SK-N-SH (cell line): ENCODE data around the gene MUC2. TPM values are rescaled to one million over a fixed set of nuclear protein-coding genes. Genes with fewer than 3 reads are reported as not detected.

ENCODE experiments used
- CTCF ChIA-PET: fragments of 300-600, 350-600 bp; formaldehyde crosslinking; extraction: SDS; loops from one replicate; lab custom pipeline; 2021; lab: Yijun Ruan, JAX
- POLR2A ChIA-PET: fragments of 350-600 bp; sonication (Branson Sonifier 250); formaldehyde crosslinking; extraction: SDS; loops from one replicate; lab custom pipeline; 2020; ENCODE audit warnings: antibody characterized with exemption, inconsistent platforms; lab: Yijun Ruan, JAX
- DNase-seq: peaks from one replicate; pipeline ENCODE4 v3.0.0; 2012
- H2AFZ ChIP-seq: fragments of 200-600 bp; sonication (generic); 2 replicates; pipeline ENCODE4 v1.8.1; 2016; ENCODE audit warnings: antibody characterized with exemption, mild to moderate bottlenecking, low read depth
- H3F3A ChIP-seq: fragments of 200-600 bp; sonication (generic); replicated peaks from 2 replicates; pipeline ENCODE3; 2016; ENCODE audit warnings: antibody characterized with exemption, mild to moderate bottlenecking; ENCODE audit not compliant: insufficient read depth
- H3K27ac ChIP-seq, 2 experiments: fragments of 200-500 bp in 1 of 2; fragments of 200-600 bp in 1 of 2; sonication (Bioruptor generic) in 1 of 2; sonication (generic), shearing (Covaris generic) in 1 of 2; 2 replicates each; pipeline versions ENCODE4 v1.5.1 to v1.6.1; 2014 to 2016; ENCODE audit warnings: low read depth in 2 of 2, inconsistent platforms in 1 of 2, low read length in 1 of 2, mild to moderate bottlenecking in 1 of 2, mixed read lengths in 1 of 2
- H3K27me3 ChIP-seq: fragments of 200-600 bp; sonication (generic), shearing (Covaris generic); 2 replicates; pipeline ENCODE4 v1.6.1; 2016; ENCODE audit warnings: mixed run types; ENCODE audit not compliant: insufficient read depth
- H3K36me3 ChIP-seq, 2 experiments: fragments of 200-500 bp in 1 of 2; fragments of 200-600 bp in 1 of 2; sonication (Bioruptor generic) in 1 of 2; sonication (generic) in 1 of 2; replicated peaks in 1 of 2; 2 replicates each; pipeline versions ENCODE3 to v1.5.1; 2014 to 2016; ENCODE audit warnings: low read length in 1 of 2, mild to moderate bottlenecking in 1 of 2; ENCODE audit not compliant: insufficient read depth in 2 of 2, control insufficient read depth in 1 of 2
- H3K4me1 ChIP-seq, 2 experiments: fragments of 200-500 bp in 1 of 2; fragments of 200-600 bp in 1 of 2; sonication (Bioruptor generic) in 1 of 2; sonication (generic), shearing (Covaris generic) in 1 of 2; 2 replicates each; pipeline versions ENCODE4 v1.5.1 to v1.6.1; 2014 to 2016; ENCODE audit warnings: low read depth in 1 of 2, low read length in 1 of 2, mixed run types in 1 of 2; ENCODE audit not compliant: insufficient read depth in 2 of 2, control insufficient read depth in 1 of 2
- H3K4me2 ChIP-seq: fragments of 200-600 bp; sonication (generic), shearing (Covaris generic); 2 replicates; pipeline ENCODE4 v1.6.1; 2017; ENCODE audit warnings: mixed run types
- H3K4me3 ChIP-seq, 2 experiments: fragments of 200-500 bp in 1 of 2; fragments of 200-600 bp in 1 of 2; sonication (Bioruptor generic) in 1 of 2; sonication (generic), shearing (Covaris generic) in 1 of 2; 2 replicates each; pipeline versions ENCODE4 v1.5.1 to v1.8.1; 2014 to 2016; ENCODE audit warnings: low read depth in 2 of 2, inconsistent platforms in 1 of 2, low read length in 1 of 2, mild to moderate bottlenecking in 1 of 2, mixed read lengths in 1 of 2, moderate library complexity in 1 of 2
- H3K79me2 ChIP-seq: fragments of 200-600 bp; sonication (generic); 2 replicates; pipeline ENCODE4 v1.8.1; 2017; ENCODE audit warnings: mild to moderate bottlenecking; ENCODE audit not compliant: insufficient read depth
- H3K9ac ChIP-seq: fragments of 200-600 bp; sonication (generic); 2 replicates; pipeline ENCODE4 v1.6.1; 2017; ENCODE audit warnings: mixed run types
- H3K9me2 ChIP-seq: fragments of 200-600 bp; sonication (generic); 2 replicates; pipeline ENCODE4 v1.6.1; 2017; ENCODE audit warnings: mixed run types
- H3K9me3 ChIP-seq: fragments of 200-600 bp; sonication (generic); 2 replicates; pipeline ENCODE4 v1.6.1; 2017; ENCODE audit warnings: mixed run types, mild to moderate bottlenecking, moderate library complexity
- H4K20me1 ChIP-seq: fragments of 200-600 bp; sonication (generic); 2 replicates; pipeline ENCODE4 v1.6.1; 2017; ENCODE audit warnings: mild to moderate bottlenecking, mixed run types; ENCODE audit not compliant: insufficient read depth
- FOSL2 ChIP-seq: IDR thresholded peaks from 2 replicates; pipeline ENCODE4 v1.4.0; 2012; ENCODE audit warnings: low read depth, mild to moderate bottlenecking, moderate library complexity, borderline replicate concordance
- GABPA ChIP-seq: IDR thresholded peaks from 2 replicates; pipeline ENCODE4 v1.4.0; 2012; ENCODE audit warnings: low read depth, mild to moderate bottlenecking
- GATA2 ChIP-seq: sonication (generic); formaldehyde crosslinking; IDR thresholded peaks from 2 replicates; pipeline ENCODE4 v1.5.0; 2020; ENCODE audit warnings: mild to moderate bottlenecking, missing genetic modification reagents
- MEF2A ChIP-seq: IDR thresholded peaks from 2 replicates; pipeline ENCODE4 v1.4.0; 2012; ENCODE audit warnings: low read depth, borderline replicate concordance
- MXI1 ChIP-seq: IDR thresholded peaks from 2 replicates; pipeline ENCODE4 v1.6.1; 2012; ENCODE audit warnings: mild to moderate bottlenecking, low read depth, low read length, improper control_type of control experiment
- NFIC ChIP-seq: IDR thresholded peaks from 2 replicates; pipeline ENCODE4 v1.4.0; 2012; ENCODE audit warnings: borderline replicate concordance
- POLR2AphosphoS5 ChIP-seq: IDR thresholded peaks from 2 replicates; pipeline ENCODE4 v1.6.1; 2012; ENCODE audit warnings: low read depth, low read length
- TAF1 ChIP-seq: IDR thresholded peaks from 2 replicates; pipeline ENCODE4 v1.6.1; 2012; ENCODE audit warnings: low read depth, mild to moderate bottlenecking, low read length, moderate library complexity, borderline replicate concordance
- YY1 ChIP-seq: IDR thresholded peaks from 2 replicates; pipeline ENCODE4 v1.4.0; 2012; ENCODE audit warnings: low read depth, mild to moderate bottlenecking
- WGBS: methylation state at CpG from one replicate; pipeline ENCODE4 v1.1.6; 2017; ENCODE audit warnings: low lambda C conversion rate; 5-methylcytosine and 5-hydroxymethylcytosine counted together
- polyA plus RNA-seq, 3 experiments: library from polyadenylated mRNA; depleted of rRNA; stranded (reverse); fragments of >200 nt; gene quantifications; 2 replicates each; pipeline ENCODE4 v1.2.3, GENCODE V29; 2012
- TF ChIP-seq, protein P1 (sequence below): fragments of 200-600 bp; sonication (generic); IDR thresholded peaks from 2 replicates; pipeline ENCODE4 v1.6.1; 2017; ENCODE audit warnings: antibody characterized with exemption, mild to moderate bottlenecking, moderate library complexity
- TF ChIP-seq, protein P2 (sequence below): fragments of 150-350 bp; IDR thresholded peaks from 2 replicates; pipeline ENCODE4 v1.6.1; 2017; ENCODE audit warnings: antibody characterized with exemption, low read length, low read depth, borderline replicate concordance
- TF ChIP-seq, protein P3 (sequence below): fragments of 150-350 bp; IDR thresholded peaks from 2 replicates; pipeline ENCODE4 v1.6.1; 2016; ENCODE audit warnings: mild to moderate bottlenecking, low read depth, low read length
- TF ChIP-seq, protein P4 (sequence below): IDR thresholded peaks from 2 replicates; pipeline ENCODE4; 2012
- TF ChIP-seq, protein P5 (sequence below): IDR thresholded peaks from 2 replicates; pipeline ENCODE4 v1.6.1; 2012; ENCODE audit warnings: mild to moderate bottlenecking, low read depth, low read length, moderate library complexity

MUC2 gene
- polyA plus RNA-seq, 1 of the 3 experiments (the other 2 are of a cell fraction), result not detected

DNA sequence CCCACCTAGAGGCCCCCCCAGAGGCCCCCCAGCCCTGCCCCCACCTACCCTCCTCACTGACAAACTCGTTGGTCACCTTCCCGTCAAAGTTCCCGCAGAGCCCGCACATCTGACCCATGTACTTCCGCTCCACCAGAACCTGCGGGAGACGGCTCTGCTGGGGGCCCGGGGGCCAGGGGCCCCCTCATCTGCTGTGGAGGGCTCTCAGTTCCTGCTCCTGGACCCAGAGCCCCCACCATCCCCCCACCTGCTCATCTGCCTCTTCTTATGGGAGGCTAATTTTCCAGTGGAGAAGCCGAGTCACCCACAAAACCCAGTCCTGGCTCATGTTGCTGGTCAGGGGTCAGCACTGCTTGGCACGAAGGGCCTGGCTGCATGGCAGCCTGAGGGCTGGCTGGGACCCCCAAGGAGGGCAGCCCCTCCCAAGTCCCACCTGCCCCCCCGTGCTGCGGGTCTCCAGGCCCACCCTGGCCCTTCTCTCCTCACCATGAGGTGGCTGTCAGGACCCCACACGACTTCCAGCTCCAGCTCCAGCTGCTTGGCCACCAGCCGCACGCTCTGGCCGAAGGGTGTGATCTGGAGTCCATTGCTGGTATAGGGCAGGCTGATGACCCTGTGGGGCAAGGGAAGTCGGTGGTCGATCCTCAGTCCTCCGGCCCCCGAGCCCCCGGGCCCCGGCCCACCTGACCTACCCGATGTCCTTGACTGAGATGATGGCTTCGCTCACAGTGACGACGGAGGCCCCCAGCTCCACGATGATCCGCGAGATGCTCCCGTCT, 43.4 kb upstream of the MUC2 start:
- H3K9me3 ChIP-seq, result no peaks in the 10 kb centered on the region
- no peaks in the 10 kb centered on the region for H3K79me2 ChIP-seq
- no peak overlapping the region for H3K27ac ChIP-seq
- TF ChIP-seq YY1 (no peak), FOSL2 (no peak), NFIC (no peak), GATA2 (CRISPR knock-in tag) (no peak), MXI1 (no peak), MEF2A (no peak), TAF1 (no peak), GABPA (no peak), POLR2AphosphoS5 (no peak)
- TF ChIP-seq, protein P1, sequence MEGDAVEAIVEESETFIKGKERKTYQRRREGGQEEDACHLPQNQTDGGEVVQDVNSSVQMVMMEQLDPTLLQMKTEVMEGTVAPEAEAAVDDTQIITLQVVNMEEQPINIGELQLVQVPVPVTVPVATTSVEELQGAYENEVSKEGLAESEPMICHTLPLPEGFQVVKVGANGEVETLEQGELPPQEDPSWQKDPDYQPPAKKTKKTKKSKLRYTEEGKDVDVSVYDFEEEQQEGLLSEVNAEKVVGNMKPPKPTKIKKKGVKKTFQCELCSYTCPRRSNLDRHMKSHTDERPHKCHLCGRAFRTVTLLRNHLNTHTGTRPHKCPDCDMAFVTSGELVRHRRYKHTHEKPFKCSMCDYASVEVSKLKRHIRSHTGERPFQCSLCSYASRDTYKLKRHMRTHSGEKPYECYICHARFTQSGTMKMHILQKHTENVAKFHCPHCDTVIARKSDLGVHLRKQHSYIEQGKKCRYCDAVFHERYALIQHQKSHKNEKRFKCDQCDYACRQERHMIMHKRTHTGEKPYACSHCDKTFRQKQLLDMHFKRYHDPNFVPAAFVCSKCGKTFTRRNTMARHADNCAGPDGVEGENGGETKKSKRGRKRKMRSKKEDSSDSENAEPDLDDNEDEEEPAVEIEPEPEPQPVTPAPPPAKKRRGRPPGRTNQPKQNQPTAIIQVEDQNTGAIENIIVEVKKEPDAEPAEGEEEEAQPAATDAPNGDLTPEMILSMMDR, result no peak
- TF ChIP-seq, protein P2, sequence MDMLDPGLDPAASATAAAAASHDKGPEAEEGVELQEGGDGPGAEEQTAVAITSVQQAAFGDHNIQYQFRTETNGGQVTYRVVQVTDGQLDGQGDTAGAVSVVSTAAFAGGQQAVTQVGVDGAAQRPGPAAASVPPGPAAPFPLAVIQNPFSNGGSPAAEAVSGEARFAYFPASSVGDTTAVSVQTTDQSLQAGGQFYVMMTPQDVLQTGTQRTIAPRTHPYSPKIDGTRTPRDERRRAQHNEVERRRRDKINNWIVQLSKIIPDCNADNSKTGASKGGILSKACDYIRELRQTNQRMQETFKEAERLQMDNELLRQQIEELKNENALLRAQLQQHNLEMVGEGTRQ, result no peak
- TF ChIP-seq, protein P3, sequence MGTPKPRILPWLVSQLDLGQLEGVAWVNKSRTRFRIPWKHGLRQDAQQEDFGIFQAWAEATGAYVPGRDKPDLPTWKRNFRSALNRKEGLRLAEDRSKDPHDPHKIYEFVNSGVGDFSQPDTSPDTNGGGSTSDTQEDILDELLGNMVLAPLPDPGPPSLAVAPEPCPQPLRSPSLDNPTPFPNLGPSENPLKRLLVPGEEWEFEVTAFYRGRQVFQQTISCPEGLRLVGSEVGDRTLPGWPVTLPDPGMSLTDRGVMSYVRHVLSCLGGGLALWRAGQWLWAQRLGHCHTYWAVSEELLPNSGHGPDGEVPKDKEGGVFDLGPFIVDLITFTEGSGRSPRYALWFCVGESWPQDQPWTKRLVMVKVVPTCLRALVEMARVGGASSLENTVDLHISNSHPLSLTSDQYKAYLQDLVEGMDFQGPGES, result no peak
- TF ChIP-seq, all 33 proteins: peak for 0
- H2AFZ ChIP-seq, result no peak overlapping the region
- no peaks in the 10 kb centered on the region for H3F3A ChIP-seq
- no peaks in the 10 kb centered on the region for H4K20me1 ChIP-seq
- DNase-seq, result no peak
- H3K4me3 ChIP-seq, result no peak overlapping the region
- POLR2A ChIA-PET, result no interaction called here
- WGBS, result 84% methylated on average over 22 of the region's 30 CpGs
- H3K9me2 ChIP-seq, result no peaks in the 10 kb centered on the region
- no peak overlapping the region for H3K4me2 ChIP-seq
- no peaks in the 10 kb centered on the region for H3K4me1 ChIP-seq
- no peak overlapping the region for H3K9ac ChIP-seq
- no peaks in the 10 kb centered on the region for H3K27me3 ChIP-seq
- no peaks in the 10 kb centered on the region for H3K36me3 ChIP-seq
- CTCF ChIA-PET, result no interaction called here

DNA sequence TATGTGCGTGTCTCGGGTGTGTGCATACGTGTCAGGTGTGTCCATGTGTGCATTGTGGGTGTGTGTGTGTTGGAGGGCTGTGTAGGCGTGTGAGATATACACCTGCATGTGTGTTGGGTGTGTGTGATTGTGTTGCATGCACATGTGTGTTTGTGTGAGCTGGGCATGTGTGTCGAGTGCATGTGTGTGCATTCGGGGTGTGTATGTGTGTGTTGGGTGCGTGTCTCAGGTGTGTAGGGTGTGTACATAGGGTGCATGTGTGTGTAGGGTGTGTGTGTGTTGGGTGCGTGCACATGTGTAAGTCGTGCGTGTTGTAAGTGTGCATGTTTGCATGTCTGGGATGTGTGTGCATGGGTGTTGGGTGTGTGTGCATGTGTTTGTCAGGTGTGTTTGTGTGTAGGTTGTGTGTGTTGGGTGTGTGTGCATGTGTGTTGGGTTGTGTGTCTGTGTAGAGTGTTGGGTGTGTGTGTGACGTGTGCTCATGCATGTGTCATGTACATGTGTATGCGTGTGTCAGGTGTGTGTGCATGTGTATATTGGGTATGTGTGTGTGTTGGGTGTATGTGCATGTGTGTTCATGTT, 42.3 kb upstream of the MUC2 start:
- no peak for DNase-seq
- H3K36me3 ChIP-seq, result no peaks in the 10 kb centered on the region
- H3K9ac ChIP-seq, result no peak overlapping the region
- CTCF ChIA-PET, result no interaction called here
- H2AFZ ChIP-seq, result no peak overlapping the region
- no peaks in the 10 kb centered on the region for H3K79me2 ChIP-seq
- H3K4me1 ChIP-seq, result no peaks in the 10 kb centered on the region
- H3F3A ChIP-seq, result no peaks in the 10 kb centered on the region
- no peak overlapping the region for H3K4me3 ChIP-seq
- no peaks in the 10 kb centered on the region for H3K9me3 ChIP-seq
- no peaks in the 10 kb centered on the region for H4K20me1 ChIP-seq
- 82% methylated on average over 12 of the region's 12 CpGs for WGBS
- H3K27ac ChIP-seq, result no peak overlapping the region
- no peak overlapping the region for H3K4me2 ChIP-seq
- POLR2A ChIA-PET, result no interaction called here
- H3K27me3 ChIP-seq, result no peaks in the 10 kb centered on the region
- no peaks in the 10 kb centered on the region for H3K9me2 ChIP-seq
- no peak for TF ChIP-seq MEF2A
- TF ChIP-seq, protein P4, sequence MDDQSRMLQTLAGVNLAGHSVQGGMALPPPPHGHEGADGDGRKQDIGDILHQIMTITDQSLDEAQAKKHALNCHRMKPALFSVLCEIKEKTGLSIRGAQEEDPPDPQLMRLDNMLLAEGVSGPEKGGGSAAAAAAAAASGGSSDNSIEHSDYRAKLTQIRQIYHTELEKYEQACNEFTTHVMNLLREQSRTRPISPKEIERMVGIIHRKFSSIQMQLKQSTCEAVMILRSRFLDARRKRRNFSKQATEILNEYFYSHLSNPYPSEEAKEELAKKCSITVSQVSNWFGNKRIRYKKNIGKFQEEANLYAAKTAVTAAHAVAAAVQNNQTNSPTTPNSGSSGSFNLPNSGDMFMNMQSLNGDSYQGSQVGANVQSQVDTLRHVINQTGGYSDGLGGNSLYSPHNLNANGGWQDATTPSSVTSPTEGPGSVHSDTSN, result no peak
- TF ChIP-seq TAF1, result no peak
- TF ChIP-seq, protein P5, sequence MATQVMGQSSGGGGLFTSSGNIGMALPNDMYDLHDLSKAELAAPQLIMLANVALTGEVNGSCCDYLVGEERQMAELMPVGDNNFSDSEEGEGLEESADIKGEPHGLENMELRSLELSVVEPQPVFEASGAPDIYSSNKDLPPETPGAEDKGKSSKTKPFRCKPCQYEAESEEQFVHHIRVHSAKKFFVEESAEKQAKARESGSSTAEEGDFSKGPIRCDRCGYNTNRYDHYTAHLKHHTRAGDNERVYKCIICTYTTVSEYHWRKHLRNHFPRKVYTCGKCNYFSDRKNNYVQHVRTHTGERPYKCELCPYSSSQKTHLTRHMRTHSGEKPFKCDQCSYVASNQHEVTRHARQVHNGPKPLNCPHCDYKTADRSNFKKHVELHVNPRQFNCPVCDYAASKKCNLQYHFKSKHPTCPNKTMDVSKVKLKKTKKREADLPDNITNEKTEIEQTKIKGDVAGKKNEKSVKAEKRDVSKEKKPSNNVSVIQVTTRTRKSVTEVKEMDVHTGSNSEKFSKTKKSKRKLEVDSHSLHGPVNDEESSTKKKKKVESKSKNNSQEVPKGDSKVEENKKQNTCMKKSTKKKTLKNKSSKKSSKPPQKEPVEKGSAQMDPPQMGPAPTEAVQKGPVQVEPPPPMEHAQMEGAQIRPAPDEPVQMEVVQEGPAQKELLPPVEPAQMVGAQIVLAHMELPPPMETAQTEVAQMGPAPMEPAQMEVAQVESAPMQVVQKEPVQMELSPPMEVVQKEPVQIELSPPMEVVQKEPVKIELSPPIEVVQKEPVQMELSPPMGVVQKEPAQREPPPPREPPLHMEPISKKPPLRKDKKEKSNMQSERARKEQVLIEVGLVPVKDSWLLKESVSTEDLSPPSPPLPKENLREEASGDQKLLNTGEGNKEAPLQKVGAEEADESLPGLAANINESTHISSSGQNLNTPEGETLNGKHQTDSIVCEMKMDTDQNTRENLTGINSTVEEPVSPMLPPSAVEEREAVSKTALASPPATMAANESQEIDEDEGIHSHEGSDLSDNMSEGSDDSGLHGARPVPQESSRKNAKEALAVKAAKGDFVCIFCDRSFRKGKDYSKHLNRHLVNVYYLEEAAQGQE, result no peak
- no peak for TF ChIP-seq GABPA
- TF ChIP-seq, protein P1, result no peak
